ENCODE measurements around the gene GTF2B.
"Not testable (repeated sequence)": the region's sequence is repeated elsewhere in the genome, so short reads cannot be mapped to it uniquely, and the experiment has no call there.

The GTF2B gene

GRCh38 chr1:88883156-88883555 is 8.2 kb downstream of the GTF2B start:
- no peak for DNase-seq

GRCh38 chr1:88880717-88881116 is 10.7 kb downstream of the GTF2B start:
- not testable (repeated sequence) for DNase-seq

GRCh38 chr1:88878731-88879130 is 12.6 kb downstream of the GTF2B start:
- no peak for DNase-seq

GRCh38 chr1:88877911-88878310 is 13.5 kb downstream of the GTF2B start:
- no peak for DNase-seq

GRCh38 chr1:88877382-88877825 is 14.0 kb downstream of the GTF2B start:
- no peak for DNase-seq

GRCh38 chr1:88876573-88877365 is 14.6 kb downstream of the GTF2B start:
- DNase-seq = no peak

- no peak for DNase-seq
These were observed 15.8 kb downstream of the GTF2B start for GRCh38 chr1:88875595-88875994.

- DNase-seq = no peak
These were observed 17.5 kb downstream of the GTF2B start for GRCh38 chr1:88873737-88874349.

GRCh38 chr1:88869644-88870043 is 21.7 kb downstream of the GTF2B start:
- not testable (repeated sequence) for DNase-seq

GRCh38 chr1:88867743-88868521 is 23.4 kb downstream of the GTF2B start:
- DNase-seq = no peak

GRCh38 chr1:88851303-88852063 is 39.9 kb downstream of the GTF2B start:
- DNase-seq = no peak

GRCh38 chr1:88847643-88848042 is 43.7 kb downstream of the GTF2B start:
- no peak for DNase-seq

- no peak for DNase-seq
These were observed 65.6 kb downstream of the GTF2B start for GRCh38 chr1:88825721-88826120.

GRCh38 chr1:88819642-88820041 is 71.7 kb downstream of the GTF2B start:
- DNase-seq = not testable (repeated sequence)

GRCh38 chr1:88813471-88813870 is 77.9 kb downstream of the GTF2B start:
- DNase-seq = no peak

GRCh38 chr1:88812366-88812765 is 79.0 kb downstream of the GTF2B start:
- DNase-seq = no peak

GRCh38 chr1:88803444-88803843 is 87.9 kb downstream of the GTF2B start:
- DNase-seq = no peak

GRCh38 chr1:88802950-88803349 is 88.4 kb downstream of the GTF2B start:
- DNase-seq = no peak
